Measurements from ENCODE around the gene ABCC2.
"Not testable (repeated sequence)": the region's sequence is repeated elsewhere in the genome, so short reads cannot be mapped to it uniquely, and the experiment has no call there.

ABCC2 gene

GRCh38 chr10:99782447-99783286 lies at the start of gene ABCC2:
ABCC2 (plus strand) TSS chr10:99782640; CDS start chr10:99782845, 205 bp downstream.
- TF ChIP-seq SUZ12 (IDR thresholded peaks at IDR 0.05; ENCODE audit: extremely low read depth, insufficient read depth, insufficient read length) (no peak), YY1 (IDR thresholded peaks at IDR 0.05; ENCODE audit: insufficient read depth, insufficient read length) (no peak), ZNF274 (IDR thresholded peaks at IDR 0.05; ENCODE audit: low read depth, low read length) (no peak)

GRCh38 chr10:99733366-99733765 lies 49.1 kb upstream of the ABCC2 start:
- Histone ChIP-seq H3K9ac (ENCODE audit: insufficient read length, low read depth) (peak overlapping the region; percentile 21), H3K9me3 (ENCODE audit: insufficient read depth, low read length) (no peaks in the 10 kb centered on the region), H3K4me1 (ENCODE audit: insufficient read depth, insufficient read length) (no peaks in the 10 kb centered on the region), H3K4me3 (ENCODE audit: insufficient read length, low read depth) (no peak overlapping the region), H3K36me3 (ENCODE audit: insufficient read depth, insufficient read length, low read length) (peaks cover 38% of the 10 kb centered on the region), H3K27me3 (ENCODE audit: insufficient read depth, insufficient read length) (no peaks in the 10 kb centered on the region)
- no peak for DNase-seq (ENCODE audit: low read depth, low spot score)
- TF ChIP-seq SUZ12 (IDR thresholded peaks at IDR 0.05; ENCODE audit: extremely low read depth, insufficient read depth, insufficient read length) = no peak

More at GRCh38 chr10:99782447-99783286, at the start of gene ABCC2:
- Histone ChIP-seq H3K9me3 (ENCODE audit: insufficient read depth, low read length) (no peaks in the 10 kb centered on the region), H3K4me1 (ENCODE audit: insufficient read depth, insufficient read length) (no peaks in the 10 kb centered on the region), H3K27me3 (ENCODE audit: insufficient read depth, insufficient read length) (no peaks in the 10 kb centered on the region), H3K4me3 (ENCODE audit: insufficient read length, low read depth) (no peak within 1 kb of the TSS), H3K9ac (ENCODE audit: insufficient read length, low read depth) (no peak within 1 kb of the TSS), H3K36me3 (ENCODE audit: insufficient read depth, insufficient read length, low read length) (no peaks in the 10 kb centered on the region)
- DNase-seq (ENCODE audit: low read depth, low spot score) = no peak

GRCh38 chr10:99734111-99734510 lies 48.3 kb upstream of the ABCC2 start:
- not testable (repeated sequence) for H3K9me3 ChIP-seq (ENCODE audit: insufficient read depth, low read length); H3K4me3 ChIP-seq (ENCODE audit: insufficient read length, low read depth); H3K27me3 ChIP-seq (ENCODE audit: insufficient read depth, insufficient read length); DNase-seq (ENCODE audit: low read depth, low spot score); H3K9ac ChIP-seq (ENCODE audit: insufficient read length, low read depth); H3K4me1 ChIP-seq (ENCODE audit: insufficient read depth, insufficient read length)
- H3K36me3 ChIP-seq (ENCODE audit: insufficient read depth, insufficient read length, low read length) = peaks cover 34% of the 10 kb centered on the region

- Histone ChIP-seq H3K9ac (ENCODE audit: insufficient read length, low read depth) (no peak overlapping the region), H3K27me3 (ENCODE audit: insufficient read depth, insufficient read length) (no peaks in the 10 kb centered on the region), H3K36me3 (ENCODE audit: insufficient read depth, insufficient read length, low read length) (peaks cover 74% of the 10 kb centered on the region), H3K4me1 (ENCODE audit: insufficient read depth, insufficient read length) (no peaks in the 10 kb centered on the region), H3K4me3 (ENCODE audit: insufficient read length, low read depth) (no peak overlapping the region), H3K9me3 (ENCODE audit: insufficient read depth, low read length) (peaks cover 18% of the 10 kb centered on the region)
- TF ChIP-seq SUZ12 (IDR thresholded peaks at IDR 0.05; ENCODE audit: extremely low read depth, insufficient read depth, insufficient read length) (no peak), ZNF274 (IDR thresholded peaks at IDR 0.05; ENCODE audit: low read depth, low read length) (no peak), YY1 (IDR thresholded peaks at IDR 0.05; ENCODE audit: insufficient read depth, insufficient read length) (no peak)
- no peak for DNase-seq (ENCODE audit: low read depth, low spot score)
Observed at GRCh38 chr10:99740260-99740659, 42.2 kb upstream of the ABCC2 start.

GRCh38 chr10:99740933-99741559 lies 41.4 kb upstream of the ABCC2 start:
- H3K4me1 ChIP-seq (ENCODE audit: insufficient read depth, insufficient read length) = no peaks in the 10 kb centered on the region
- H3K4me3 ChIP-seq (ENCODE audit: insufficient read length, low read depth) = no peak overlapping the region
- H3K36me3 ChIP-seq (ENCODE audit: insufficient read depth, insufficient read length, low read length) = peaks cover 74% of the 10 kb centered on the region
- no peak for DNase-seq (ENCODE audit: low read depth, low spot score)
- TF ChIP-seq SUZ12 (IDR thresholded peaks at IDR 0.05; ENCODE audit: extremely low read depth, insufficient read depth, insufficient read length) = no peak
- no peak for TF ChIP-seq ZNF274 (IDR thresholded peaks at IDR 0.05; ENCODE audit: low read depth, low read length)
- TF ChIP-seq YY1 (IDR thresholded peaks at IDR 0.05; ENCODE audit: insufficient read depth, insufficient read length) = no peak
- no peaks in the 10 kb centered on the region for H3K27me3 ChIP-seq (ENCODE audit: insufficient read depth, insufficient read length)
- no peak overlapping the region for H3K9ac ChIP-seq (ENCODE audit: insufficient read length, low read depth)
- H3K9me3 ChIP-seq (ENCODE audit: insufficient read depth, low read length) = peaks cover 18% of the 10 kb centered on the region

- Histone ChIP-seq H3K9ac (ENCODE audit: insufficient read length, low read depth) (no peak overlapping the region), H3K27me3 (ENCODE audit: insufficient read depth, insufficient read length) (no peaks in the 10 kb centered on the region), H3K4me1 (ENCODE audit: insufficient read depth, insufficient read length) (no peaks in the 10 kb centered on the region), H3K4me3 (ENCODE audit: insufficient read length, low read depth) (no peak overlapping the region), H3K9me3 (ENCODE audit: insufficient read depth, low read length) (peaks cover 18% of the 10 kb centered on the region), H3K36me3 (ENCODE audit: insufficient read depth, insufficient read length, low read length) (peaks cover 69% of the 10 kb centered on the region)
- no peak for DNase-seq (ENCODE audit: low read depth, low spot score)
- TF ChIP-seq YY1 (IDR thresholded peaks at IDR 0.05; ENCODE audit: insufficient read depth, insufficient read length) (no peak), SUZ12 (IDR thresholded peaks at IDR 0.05; ENCODE audit: extremely low read depth, insufficient read depth, insufficient read length) (no peak)
Observed at GRCh38 chr10:99742254-99742653, 40.2 kb upstream of the ABCC2 start.

GRCh38 chr10:99742701-99743100 lies 39.7 kb upstream of the ABCC2 start:
- no peaks in the 10 kb centered on the region for H3K4me1 ChIP-seq (ENCODE audit: insufficient read depth, insufficient read length)

More at GRCh38 chr10:99742701-99743100, 39.7 kb upstream of the ABCC2 start:
- no peak for DNase-seq (ENCODE audit: low read depth, low spot score)
- no peak overlapping the region for H3K4me3 ChIP-seq (ENCODE audit: insufficient read length, low read depth)
- H3K27me3 ChIP-seq (ENCODE audit: insufficient read depth, insufficient read length) = no peaks in the 10 kb centered on the region
- H3K36me3 ChIP-seq (ENCODE audit: insufficient read depth, insufficient read length, low read length) = peaks cover 69% of the 10 kb centered on the region
- H3K9ac ChIP-seq (ENCODE audit: insufficient read length, low read depth) = no peak overlapping the region
- TF ChIP-seq ZNF274 (IDR thresholded peaks at IDR 0.05; ENCODE audit: low read depth, low read length) (no peak), SUZ12 (IDR thresholded peaks at IDR 0.05; ENCODE audit: extremely low read depth, insufficient read depth, insufficient read length) (no peak), YY1 (IDR thresholded peaks at IDR 0.05; ENCODE audit: insufficient read depth, insufficient read length) (no peak)
- peaks cover 18% of the 10 kb centered on the region for H3K9me3 ChIP-seq (ENCODE audit: insufficient read depth, low read length)

Data from NT2/D1 (cell line).